Fibroblast of pulmonary artery (primary cell): ENCODE results near the gene TSPAN15.
A peak's percentile ranks its signal among the peaks of the same experiment; 100 is the strongest.

Experiments
- DNase-seq: peaks from one replicate; pipeline ENCODE4 v3.0.0-alpha.2; 2010; ENCODE audit warnings: low read depth
- H3K4me3 ChIP-seq: replicated peaks from 2 replicates; pipeline ENCODE4 v1.5.1; 2011; ENCODE audit warnings: low read depth, mild to moderate bottlenecking, control low read depth, low read length, moderate library complexity
- TF ChIP-seq, protein P1 (sequence below): IDR thresholded peaks from 2 replicates; pipeline ENCODE4 v1.5.1; 2011; ENCODE audit warnings: mild to moderate bottlenecking, control low read depth, low read length, inconsistent platforms; ENCODE audit errors: missing control alignments

Gene TSPAN15

GRCh38 chr10:69477968-69478597 is 26.8 kb downstream of the TSPAN15 start:
- TF ChIP-seq, protein P1, sequence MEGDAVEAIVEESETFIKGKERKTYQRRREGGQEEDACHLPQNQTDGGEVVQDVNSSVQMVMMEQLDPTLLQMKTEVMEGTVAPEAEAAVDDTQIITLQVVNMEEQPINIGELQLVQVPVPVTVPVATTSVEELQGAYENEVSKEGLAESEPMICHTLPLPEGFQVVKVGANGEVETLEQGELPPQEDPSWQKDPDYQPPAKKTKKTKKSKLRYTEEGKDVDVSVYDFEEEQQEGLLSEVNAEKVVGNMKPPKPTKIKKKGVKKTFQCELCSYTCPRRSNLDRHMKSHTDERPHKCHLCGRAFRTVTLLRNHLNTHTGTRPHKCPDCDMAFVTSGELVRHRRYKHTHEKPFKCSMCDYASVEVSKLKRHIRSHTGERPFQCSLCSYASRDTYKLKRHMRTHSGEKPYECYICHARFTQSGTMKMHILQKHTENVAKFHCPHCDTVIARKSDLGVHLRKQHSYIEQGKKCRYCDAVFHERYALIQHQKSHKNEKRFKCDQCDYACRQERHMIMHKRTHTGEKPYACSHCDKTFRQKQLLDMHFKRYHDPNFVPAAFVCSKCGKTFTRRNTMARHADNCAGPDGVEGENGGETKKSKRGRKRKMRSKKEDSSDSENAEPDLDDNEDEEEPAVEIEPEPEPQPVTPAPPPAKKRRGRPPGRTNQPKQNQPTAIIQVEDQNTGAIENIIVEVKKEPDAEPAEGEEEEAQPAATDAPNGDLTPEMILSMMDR, result no peak
- H3K4me3 ChIP-seq, result no peak overlapping the region
- DNase-seq, result no peak

DNA sequence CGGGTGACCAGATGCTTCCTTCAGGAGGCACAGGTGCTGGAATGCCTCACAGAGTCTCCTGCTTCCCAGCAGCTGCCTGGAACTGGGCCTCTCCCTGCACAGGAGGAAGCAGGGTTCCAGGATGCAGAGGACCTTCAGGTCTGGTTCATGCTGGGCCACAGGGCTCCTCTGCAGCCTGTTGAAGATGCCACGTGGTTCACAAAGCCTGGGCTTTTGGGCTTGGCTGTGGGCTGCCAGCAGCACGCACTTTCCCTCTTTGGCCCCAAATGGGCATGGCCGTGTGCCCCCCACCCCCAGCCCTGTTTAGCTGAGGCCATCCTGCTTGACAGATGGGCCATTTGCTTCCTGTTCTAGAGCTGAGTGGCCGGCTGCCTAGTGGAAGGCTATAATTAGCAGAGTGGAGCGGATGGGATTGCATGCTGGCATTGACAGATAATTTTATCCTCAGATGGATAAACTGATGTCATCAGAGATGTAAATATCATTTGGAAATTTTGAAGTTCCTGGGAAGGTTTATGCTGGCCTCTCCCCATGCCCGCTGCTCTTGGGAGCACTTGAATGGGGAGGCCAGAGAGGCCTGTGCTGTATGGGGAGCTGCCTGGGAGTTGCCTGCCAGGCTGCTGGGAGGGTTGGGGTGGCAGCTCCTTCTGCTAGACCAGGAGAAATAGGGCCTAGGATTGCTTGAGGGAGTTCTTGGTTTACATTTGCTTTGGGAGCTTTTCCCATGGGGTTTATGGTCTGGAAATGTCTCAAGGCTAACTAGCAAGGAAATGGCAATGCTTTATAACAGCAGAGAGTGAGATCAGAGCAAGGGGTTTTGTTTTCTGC is 28.2 kb downstream of the TSPAN15 start:
- TF ChIP-seq, protein P1, result no peak
- peak; percentile 40 for DNase-seq
- no peak overlapping the region for H3K4me3 ChIP-seq

DNA sequence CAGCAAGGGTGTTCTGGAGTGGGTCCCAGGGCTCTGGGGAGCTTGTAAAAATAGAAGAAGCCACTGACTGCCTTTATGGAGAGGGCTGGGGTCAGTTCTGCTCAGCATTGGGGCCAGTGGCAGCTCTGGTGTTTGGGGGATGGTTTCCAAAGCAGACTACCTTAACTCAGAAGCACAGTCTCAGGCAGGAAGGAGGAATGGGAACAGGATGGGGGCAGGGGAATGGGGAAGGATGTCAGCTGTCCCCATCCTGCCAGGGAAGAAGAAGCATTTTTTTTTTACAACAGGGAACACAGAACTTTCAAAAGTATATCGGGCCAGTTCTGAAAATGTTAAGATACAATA is 28.8 kb downstream of the TSPAN15 start:
- H3K4me3 ChIP-seq, result no peak overlapping the region
- no peak for DNase-seq
- TF ChIP-seq, protein P1, result no peak

DNA sequence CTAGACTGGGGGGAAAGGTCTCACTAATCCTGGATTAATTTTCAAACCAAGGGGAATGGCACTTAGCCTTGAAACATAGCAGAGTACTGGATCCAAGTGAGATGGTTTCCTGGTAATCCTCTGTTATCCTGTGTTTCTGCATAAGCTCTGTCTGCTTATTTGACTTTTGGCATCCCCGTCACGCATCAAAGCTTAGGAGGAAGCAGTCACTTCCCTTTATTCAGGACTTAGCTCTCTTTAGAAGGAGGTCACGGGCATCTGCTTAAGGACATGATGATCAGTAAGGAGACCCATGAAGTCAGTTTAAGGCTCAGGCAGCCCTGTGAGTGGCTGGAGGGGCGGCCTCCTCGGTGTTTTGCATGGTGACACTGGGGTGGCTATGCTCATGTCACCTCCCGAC is 30.0 kb downstream of the TSPAN15 start:
- TF ChIP-seq, protein P1, result no peak
- no peak overlapping the region for H3K4me3 ChIP-seq
- no peak for DNase-seq

DNA sequence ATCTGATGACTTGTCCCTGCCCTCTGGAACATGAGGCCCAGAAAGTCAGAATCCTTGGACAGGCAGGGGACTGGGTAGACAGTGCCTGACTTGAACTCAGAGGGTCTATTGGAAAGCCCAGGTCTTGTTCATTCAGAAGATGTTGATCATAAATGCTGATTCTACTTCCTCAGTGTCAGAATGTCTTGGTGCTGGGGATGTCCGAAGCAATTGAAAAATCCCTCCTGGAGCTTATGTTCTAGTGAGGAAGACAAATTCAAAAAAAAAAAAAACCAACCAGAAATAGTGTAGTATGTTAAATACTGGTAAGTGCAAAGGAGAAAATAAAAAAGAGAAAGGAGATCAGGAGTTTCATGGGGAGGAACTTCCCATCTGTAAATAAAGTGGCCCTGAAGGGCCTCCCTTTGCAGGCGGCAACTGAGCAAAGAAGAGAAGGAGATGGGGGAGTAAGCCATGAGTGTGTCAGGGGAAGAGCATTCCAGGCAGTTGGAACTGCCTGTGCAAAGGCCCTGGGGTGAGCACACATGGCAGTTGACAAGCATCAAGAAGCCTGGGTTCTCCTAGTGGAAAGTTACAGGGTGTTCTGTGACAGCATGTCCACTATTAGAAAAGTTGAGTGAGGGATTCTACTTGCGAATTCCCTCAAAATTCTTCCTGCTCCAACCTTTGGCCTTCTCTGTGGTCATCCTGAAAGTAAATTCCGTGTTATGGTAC is 30.7 kb downstream of the TSPAN15 start:
- TF ChIP-seq, protein P1, result no peak

DNA sequence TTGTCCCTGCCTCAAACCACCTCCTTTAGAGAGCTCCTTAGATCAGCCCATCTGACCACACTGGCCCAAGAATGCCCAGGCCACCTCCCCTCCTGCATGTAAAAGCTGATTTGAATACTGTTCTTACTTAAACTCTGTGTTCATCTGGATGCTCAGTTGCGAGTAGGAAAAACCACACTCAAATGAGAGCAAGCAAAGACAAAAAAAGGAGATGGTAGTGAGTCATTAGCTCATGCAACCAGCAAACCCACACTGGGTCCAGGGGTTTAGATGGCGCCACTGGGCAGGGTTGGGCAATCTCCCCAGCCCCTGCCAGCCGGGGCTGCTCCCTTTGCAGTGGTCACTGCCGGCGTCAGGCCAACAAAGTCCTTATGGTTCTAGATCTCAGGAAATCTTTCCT is 32.7 kb downstream of the TSPAN15 start:
- DNase-seq, result no peak
- TF ChIP-seq, protein P1, result no peak
- no peak overlapping the region for H3K4me3 ChIP-seq

More for the DNA sequence above, 30.7 kb downstream of the TSPAN15 start:
- H3K4me3 ChIP-seq, result no peak overlapping the region
- no peak for DNase-seq
